Loucy (cell line): Measurements from ENCODE around the gene FAM229B.
"Not testable (repeated sequence)": the region's sequence is repeated elsewhere in the genome, so short reads cannot be mapped to it uniquely, and the experiment has no call there.

Experiments used
- EZH2phosphoT487 ChIP-seq: fragments of 200-600 bp; IDR thresholded peaks from 2 replicates; pipeline ENCODE4 v1.6.1; 2018; ENCODE audit warnings: antibody characterized with exemption, mild to moderate bottlenecking, moderate library complexity, borderline replicate concordance
- TF ChIP-seq, protein P1 (sequence below): fragments of 200-600 bp; sonication (generic); conservative IDR thresholded peaks from 2 replicates; pipeline ENCODE4 v1.5.1; 2014; ENCODE audit warnings: mild to moderate bottlenecking, antibody characterized with exemption, low read length

DNA sequence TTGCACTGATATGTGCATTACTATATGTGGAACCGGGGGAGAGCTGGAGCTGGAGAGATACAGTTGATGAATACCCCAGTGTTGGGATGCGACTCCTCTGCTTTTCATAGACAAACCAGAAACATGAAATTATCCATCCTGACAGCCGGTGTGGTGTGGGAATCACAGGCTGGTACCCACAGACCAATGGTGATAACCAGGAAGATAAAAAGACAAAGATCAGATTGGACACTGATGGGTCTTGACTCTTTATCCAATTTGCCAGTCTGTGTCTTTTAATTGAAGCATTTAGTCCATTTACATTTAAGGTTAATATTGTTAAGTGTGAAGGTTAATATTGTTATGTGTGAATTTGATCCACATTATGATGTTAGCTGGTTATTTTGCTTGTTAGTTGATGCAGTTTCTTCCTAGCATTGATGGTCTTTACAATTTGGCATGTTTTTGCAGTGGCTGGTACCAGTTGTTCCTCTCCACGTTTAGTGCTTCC lies 36.1 kb upstream of the FAM229B start:
- TF ChIP-seq, protein P1, sequence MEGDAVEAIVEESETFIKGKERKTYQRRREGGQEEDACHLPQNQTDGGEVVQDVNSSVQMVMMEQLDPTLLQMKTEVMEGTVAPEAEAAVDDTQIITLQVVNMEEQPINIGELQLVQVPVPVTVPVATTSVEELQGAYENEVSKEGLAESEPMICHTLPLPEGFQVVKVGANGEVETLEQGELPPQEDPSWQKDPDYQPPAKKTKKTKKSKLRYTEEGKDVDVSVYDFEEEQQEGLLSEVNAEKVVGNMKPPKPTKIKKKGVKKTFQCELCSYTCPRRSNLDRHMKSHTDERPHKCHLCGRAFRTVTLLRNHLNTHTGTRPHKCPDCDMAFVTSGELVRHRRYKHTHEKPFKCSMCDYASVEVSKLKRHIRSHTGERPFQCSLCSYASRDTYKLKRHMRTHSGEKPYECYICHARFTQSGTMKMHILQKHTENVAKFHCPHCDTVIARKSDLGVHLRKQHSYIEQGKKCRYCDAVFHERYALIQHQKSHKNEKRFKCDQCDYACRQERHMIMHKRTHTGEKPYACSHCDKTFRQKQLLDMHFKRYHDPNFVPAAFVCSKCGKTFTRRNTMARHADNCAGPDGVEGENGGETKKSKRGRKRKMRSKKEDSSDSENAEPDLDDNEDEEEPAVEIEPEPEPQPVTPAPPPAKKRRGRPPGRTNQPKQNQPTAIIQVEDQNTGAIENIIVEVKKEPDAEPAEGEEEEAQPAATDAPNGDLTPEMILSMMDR, result not testable (repeated sequence)
- not testable (repeated sequence) for TF ChIP-seq EZH2phosphoT487
